22Rv1 (cell line): ENCODE data around the gene ZNF697.

ENCODE experiments used
- CTCF ChIP-seq: fragments of 450-650 bp; IDR thresholded peaks from 2 replicates; pipeline ENCODE4 v1.5.1; 2017; ENCODE audit warnings: mild to moderate bottlenecking
- ZFX ChIP-seq: fragments of 450-650 bp; IDR thresholded peaks from 2 replicates; pipeline ENCODE4 v1.6.1; 2017; ENCODE audit warnings: antibody characterized with exemption, borderline replicate concordance

GRCh38 chr1:119606394-119606793 lies 41.7 kb downstream of the ZNF697 start:
- TF ChIP-seq CTCF (no peak), ZFX (no peak)
